IMR-90 (cell line): ENCODE results near the gene DLGAP4. TPM values are rescaled to one million over a fixed set of nuclear protein-coding genes. Genes with fewer than 3 reads are reported as not detected.

Experiments
- ATAC-seq: fragments of 200-7000 bp; cut with Tn5 transposase; 2 replicates; pipeline ENCODE4 v1.9.1; 2020; ENCODE audit warnings: low read depth, mild to moderate bottlenecking, moderate library complexity
- BruUV-seq: library from RNA; stranded (reverse); fragments of 400-500 nt; replicated peaks from 2 replicates; lab custom pipeline; 2021; lab: Mats Ljungman, UMichigan
- CTCF ChIA-PET: fragments of 300-600 bp; formaldehyde crosslinking; extraction: SDS; loops from one replicate; lab custom pipeline; 2021; ENCODE audit warnings: antibody characterized with exemption; lab: Yijun Ruan, JAX
- POLR2A ChIA-PET: fragments of 300-600 bp; sonication (Branson Sonifier 250); formaldehyde crosslinking; loops from one replicate; lab custom pipeline; 2022; ENCODE audit warnings: antibody characterized with exemption; ENCODE audit not compliant: unreplicated experiment; lab: Charles Lee
- DNase-seq: peaks from one replicate; pipeline ENCODE4 v3.0.0; 2013
- H2AFZ ChIP-seq: replicated peaks from 2 replicates; pipeline ENCODE3; 2013; ENCODE audit warnings: low read length, mild to moderate bottlenecking; ENCODE audit not compliant: poor library complexity
- H2AK5ac ChIP-seq: 2 replicates; pipeline ENCODE4 v1.6.1; 2013; ENCODE audit warnings: low read depth, low read length, inconsistent platforms
- H2AK9ac ChIP-seq: replicated peaks from 2 replicates; pipeline ENCODE3; 2013; ENCODE audit warnings: mild to moderate bottlenecking, low read depth, low read length, moderate library complexity; ENCODE audit not compliant: poor library complexity
- H2BK120ac ChIP-seq: 2 replicates; pipeline ENCODE4 v1.6.1; 2013; ENCODE audit warnings: low read depth, low read length, inconsistent platforms
- H2BK15ac ChIP-seq: 3 replicates; pipeline ENCODE4 v1.6.1; 2013; ENCODE audit warnings: low read depth, low read length, inconsistent platforms
- H2BK20ac ChIP-seq: 2 replicates; pipeline ENCODE4 v1.6.1; 2013; ENCODE audit warnings: low read depth, mild to moderate bottlenecking, inconsistent platforms, low read length, moderate library complexity
- H2BK5ac ChIP-seq: 2 replicates; pipeline ENCODE4 v1.6.1; 2013; ENCODE audit warnings: mild to moderate bottlenecking, low read depth, low read length, inconsistent platforms; ENCODE audit not compliant: poor library complexity, severe bottlenecking
- H3K14ac ChIP-seq: replicated peaks from 2 replicates; pipeline ENCODE4 v1.6.1; 2013; ENCODE audit warnings: low read depth, low read length, inconsistent platforms
- H3K18ac ChIP-seq: 2 replicates; pipeline ENCODE4 v1.6.1; 2013; ENCODE audit warnings: low read depth, low read length, control low read depth
- H3K23ac ChIP-seq: 2 replicates; pipeline ENCODE4 v1.6.1; 2013; ENCODE audit warnings: low read depth, low read length, inconsistent platforms
- H3K27ac ChIP-seq: 2 replicates; pipeline ENCODE4 v1.5.1; 2013; ENCODE audit warnings: mild to moderate bottlenecking, control low read depth, low read length; ENCODE audit not compliant: insufficient read depth
- H3K27me3 ChIP-seq: 2 replicates; pipeline ENCODE4 v1.6.1; 2013; ENCODE audit warnings: low read length; ENCODE audit not compliant: control insufficient read depth, insufficient read depth
- H3K36me3 ChIP-seq: 2 replicates; pipeline ENCODE4 v1.6.1; 2013; ENCODE audit warnings: low read length, mixed read lengths; ENCODE audit not compliant: control insufficient read depth, insufficient read depth
- H3K4ac ChIP-seq: 2 replicates; pipeline ENCODE4 v1.6.1; 2013; ENCODE audit warnings: low read depth, low read length, inconsistent platforms
- H3K4me1 ChIP-seq: 2 replicates; pipeline ENCODE4 v1.6.1; 2013; ENCODE audit warnings: low read length, mixed read lengths; ENCODE audit not compliant: control insufficient read depth, insufficient read depth
- H3K4me2 ChIP-seq: 2 replicates; pipeline ENCODE4 v1.6.1; 2013; ENCODE audit warnings: low read depth, mild to moderate bottlenecking, control low read depth, low read length, moderate library complexity
- H3K4me3 ChIP-seq: 2 replicates; pipeline ENCODE4 v1.5.1; 2013; ENCODE audit warnings: low read depth, mild to moderate bottlenecking, control low read depth, low read length, moderate library complexity; ENCODE audit not compliant: insufficient read depth
- H3K56ac ChIP-seq: 2 replicates; pipeline ENCODE4 v1.6.1; 2013; ENCODE audit warnings: low read length, inconsistent platforms; ENCODE audit not compliant: insufficient read depth; ENCODE audit errors: extremely low read depth
- H3K79me1 ChIP-seq, 2 experiments: 2 replicates each; pipeline ENCODE4 v1.6.1; 2013; ENCODE audit warnings: low read length in 2 of 2, inconsistent platforms in 1 of 2, low read depth in 1 of 2
- H3K9ac ChIP-seq: 2 replicates; pipeline ENCODE4 v1.6.1; 2013; ENCODE audit warnings: low read depth, low read length, control low read depth
- H3K9me1 ChIP-seq: 2 replicates; pipeline ENCODE4 v1.6.1; 2013; ENCODE audit warnings: low read length, inconsistent platforms; ENCODE audit not compliant: insufficient read depth
- H3K9me3 ChIP-seq: 2 replicates; pipeline ENCODE4 v1.6.1; 2013; ENCODE audit warnings: low read length; ENCODE audit not compliant: control insufficient read depth, insufficient read depth
- H4K20me1 ChIP-seq: 2 replicates; pipeline ENCODE4 v1.6.1; 2013; ENCODE audit warnings: low read length, inconsistent platforms; ENCODE audit not compliant: insufficient read depth
- H4K5ac ChIP-seq: 2 replicates; pipeline ENCODE4 v1.6.1; 2013; ENCODE audit warnings: mild to moderate bottlenecking, low read depth, low read length, control low read depth
- H4K8ac ChIP-seq, 2 experiments: 2 replicates each; pipeline ENCODE4 v1.6.1; 2013; ENCODE audit warnings: low read depth in 2 of 2, low read length in 2 of 2, control low read depth in 1 of 2, inconsistent platforms in 1 of 2
- H4K91ac ChIP-seq: 2 replicates; pipeline ENCODE4 v1.6.1; 2013; ENCODE audit warnings: low read depth, low read length, inconsistent platforms; ENCODE audit not compliant: insufficient read depth
- MAFK ChIP-seq: IDR thresholded peaks from 2 replicates; pipeline ENCODE4 v1.6.1; 2012; ENCODE audit warnings: low read depth, low read length, improper control_type of control experiment
- MAZ ChIP-seq: IDR thresholded peaks from 2 replicates; pipeline ENCODE4 v1.6.1; 2012; ENCODE audit warnings: low read depth, mild to moderate bottlenecking, low read length, improper control_type of control experiment, moderate library complexity, borderline replicate concordance
- NFE2L2 ChIP-seq: fragments of 150-350 bp; IDR thresholded peaks from 2 replicates; pipeline ENCODE4 v1.6.1; 2016; ENCODE audit warnings: low read depth, mild to moderate bottlenecking, low read length
- POLR2A ChIP-seq: IDR thresholded peaks from 2 replicates; pipeline ENCODE4 v1.6.1; 2012; ENCODE audit warnings: mild to moderate bottlenecking, low read depth, low read length
- RCOR1 ChIP-seq: IDR thresholded peaks from 2 replicates; pipeline ENCODE4 v1.6.1; 2012; ENCODE audit warnings: mild to moderate bottlenecking, low read length, improper control_type of control experiment; ENCODE audit not compliant: insufficient replicate concordance
- WGBS, 2 experiments: methylation state at CpG; one replicate each; pipeline versions ENCODE4 v1.1.5 to v1.1.7; 2013; ENCODE audit warnings: missing lambda C conversion rate in 2 of 2; ENCODE audit not compliant: insufficient read length in 1 of 2; ENCODE audit errors: extremely low coverage in 2 of 2; 5-methylcytosine and 5-hydroxymethylcytosine counted together
- dilution Hi-C: fragments of 300-500 bp; cut with HindIII; formaldehyde crosslinking; loops from one replicate; pipeline ENCODE4 v1.14.3; 2018; ENCODE audit warnings: low sequenced_read_pairs; ENCODE audit not compliant: unreplicated experiment
- in situ Hi-C: fragments of 300-500 bp; cut with MboI; formaldehyde crosslinking; loops from 3 replicates; pipeline ENCODE4 v1.14.3; 2019; ENCODE audit warnings: low sequenced_read_pairs, inconsistent platforms, mixed read lengths
- intact Hi-C: fragments of 100-400 bp; cut with micrococcal nuclease; formaldehyde crosslinking; loops from 2 replicates; pipeline ENCODE4 v1.10.0; 2022
- polyA plus RNA-seq, 3 experiments: library from polyadenylated mRNA; depleted of rRNA; stranded (reverse); fragments of >200 nt; gene quantifications; 2 replicates each; pipeline ENCODE4 v1.2.3, GENCODE V29; 2012; ENCODE audit warnings: low replicate concordance in 1 of 3
- total RNA-seq: library from RNA; depleted of rRNA; stranded (reverse); fragments of >200 nt; gene quantifications from 2 replicates; pipeline ENCODE4 v1.2.3, GENCODE V29; 2012

DLGAP4 gene
- total and polyA plus RNA-seq, 2 of the 4 experiments (the other 2 are of a cell fraction), result 32.3 to 73.2 TPM

DNA sequence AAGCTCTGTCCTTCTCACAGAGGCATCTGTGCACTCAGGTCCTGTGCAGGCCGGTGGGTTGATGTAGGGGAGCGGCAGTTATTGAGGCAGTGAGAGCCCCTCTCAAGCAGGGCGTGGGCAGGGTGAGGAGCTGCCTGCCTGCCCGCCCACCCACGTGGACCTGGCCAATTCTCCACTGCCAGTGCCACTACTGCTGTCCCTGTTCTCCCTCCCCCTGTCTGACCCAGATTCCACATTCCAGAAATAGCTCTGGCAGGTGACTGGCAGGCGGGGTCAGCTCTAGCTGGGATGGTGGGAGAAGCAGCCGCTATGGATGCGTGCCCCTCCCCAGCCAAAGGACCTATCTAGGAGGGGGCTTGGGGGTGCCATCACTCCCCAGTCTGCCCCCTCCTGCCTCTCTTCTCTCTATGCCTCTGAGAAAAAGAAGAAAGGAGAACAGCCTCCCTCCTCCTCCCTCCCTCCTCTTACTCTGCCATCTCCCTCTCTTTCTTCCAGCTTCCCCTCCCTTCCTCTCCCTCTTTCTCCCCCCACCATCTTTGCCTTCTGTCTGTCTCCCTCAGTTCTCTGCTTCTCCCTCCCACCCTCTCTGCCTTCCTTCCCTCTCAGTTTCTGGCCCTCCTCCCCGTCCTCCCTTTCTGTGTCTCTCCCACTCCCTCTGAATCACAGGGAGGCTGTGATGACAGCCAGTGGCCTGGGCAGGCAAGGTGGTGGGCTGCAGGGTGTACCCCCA lies 148.7 kb downstream of the DLGAP4 start:
- Histone ChIP-seq H2AK9ac (peak overlapping the region; percentile 52), H3K4ac (no peak overlapping the region), H2AFZ (peak overlapping the region; percentile 69), H3K4me2 (no peak overlapping the region), H3K4me3 (no peak overlapping the region), H3K56ac (no peak overlapping the region), H3K9me1 (no peaks in the 10 kb centered on the region), H3K27me3 (peaks cover 9% of the 10 kb centered on the region), H3K18ac (no peak overlapping the region), H3K23ac (peak overlapping the region; percentile 11; the same call in 1 of the 2 replicates), H2AK5ac (peak overlapping the region; percentile 13; the same call in 1 of the 2 replicates), H3K14ac (no peak overlapping the region), H2BK5ac (no peak overlapping the region), H3K9ac (no peak overlapping the region), H2BK120ac (no peak overlapping the region), H3K79me1 (no peaks in the 10 kb centered on the region), H3K4me1 (peaks cover 7% of the 10 kb centered on the region), H3K9me3 (no peaks in the 10 kb centered on the region), H2BK15ac (no peak overlapping the region), H2BK20ac (no peak overlapping the region), H3K27ac (no peak overlapping the region), H4K8ac (no peak overlapping the region), H4K20me1 (no peaks in the 10 kb centered on the region), H4K5ac (no peak overlapping the region), H3K36me3 (no peaks in the 10 kb centered on the region), H4K91ac (no peak overlapping the region)
- TF ChIP-seq NFE2L2 (no peak), MAFK (no peak), POLR2A (no peak), MAZ (no peak), RCOR1 (no peak)
- CTCF ChIA-PET, result no interaction called here
- intact Hi-C loops, result no loop called here
- BruUV-seq, result no TSS peak
- POLR2A ChIA-PET, result no interaction called here
- no CpG with 5 or more reads among the region's 9 CpGs for WGBS, 2 experiments
- DNase-seq (no peak), ATAC-seq (peak; percentile 60)
- in situ Hi-C loops, result no loop called here
- dilution Hi-C loops, result no loop called here
